ENCODE results near the gene CST9L. TPM values are rescaled to one million over a fixed set of nuclear protein-coding genes. Genes with fewer than 3 reads are reported as not detected.

CST9L gene
- total RNA-seq, 2 experiments from 2014 or later = not detected

DNA sequence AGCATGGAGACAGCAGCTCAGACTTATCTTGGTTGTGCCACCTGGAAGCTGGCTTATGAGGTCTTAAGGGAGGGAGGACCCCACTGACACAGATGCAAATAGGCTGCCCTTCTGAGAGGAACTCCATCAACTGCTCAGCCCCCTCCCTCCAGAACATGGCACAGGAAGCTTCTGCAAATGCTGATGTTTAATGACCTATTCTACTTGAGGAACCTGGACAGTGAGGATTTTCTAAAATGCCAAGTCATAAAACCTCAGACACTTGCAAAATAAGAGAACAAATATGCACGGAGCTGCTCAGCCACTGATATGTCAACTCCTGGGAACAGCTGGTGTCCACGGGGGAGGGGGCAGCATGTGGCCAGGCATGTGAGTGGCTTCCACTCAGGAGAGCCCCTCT lies 34.0 kb upstream of the CST9L start:
- no peak overlapping the region for H3K27ac Mint-ChIP-seq
- ChIA-PET POLR2A (no interaction called here), CTCF (no interaction called here)
- DNase-seq = no peak
- no peak overlapping the region for H3K4me3 Mint-ChIP-seq
- H3K4me1 Mint-ChIP-seq = peaks cover 4% of the 10 kb centered on the region
- H3K27me3 Mint-ChIP-seq = peaks cover 2% of the 10 kb centered on the region
- no peaks in the 10 kb centered on the region for H3K9me3 Mint-ChIP-seq
- no peaks in the 10 kb centered on the region for H3K36me3 Mint-ChIP-seq (ENCODE audit: low read depth)

DNA sequence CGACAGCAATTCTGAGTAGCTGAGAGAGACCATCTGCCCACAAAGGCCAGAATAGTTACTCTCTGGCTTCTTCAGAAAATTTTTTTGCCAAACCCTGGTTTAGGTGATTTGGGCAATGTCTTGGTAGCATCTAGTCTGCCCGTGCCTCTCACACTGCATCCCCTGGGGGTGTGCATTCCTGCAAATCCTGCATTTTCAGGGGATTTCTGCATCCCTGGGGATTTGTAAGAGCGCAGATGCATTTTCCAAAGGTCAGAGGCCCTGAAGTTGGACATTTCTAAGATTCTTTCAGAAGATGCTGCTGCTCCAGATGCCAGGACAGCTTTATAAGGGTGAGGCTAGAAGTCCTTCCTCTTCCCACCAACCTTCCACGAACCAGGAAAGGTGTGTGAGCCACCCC lies 33.4 kb upstream of the CST9L start:
- H3K4me3 Mint-ChIP-seq = no peak overlapping the region
- H3K9me3 Mint-ChIP-seq = no peaks in the 10 kb centered on the region
- H3K36me3 Mint-ChIP-seq (ENCODE audit: low read depth) = no peaks in the 10 kb centered on the region

GRCh38 chr20:23598481-23598880 lies 30.2 kb upstream of the CST9L start:
- H3K9me3 Mint-ChIP-seq = no peaks in the 10 kb centered on the region
- H3K27ac Mint-ChIP-seq = no peak overlapping the region
- DNase-seq = no peak
- ChIA-PET POLR2A (no interaction called here), CTCF (no interaction called here)
- H3K36me3 Mint-ChIP-seq (ENCODE audit: low read depth) = no peaks in the 10 kb centered on the region
- H3K27me3 Mint-ChIP-seq = peaks cover 2% of the 10 kb centered on the region
- H3K4me3 Mint-ChIP-seq = no peak overlapping the region
- H3K4me1 Mint-ChIP-seq = no peaks in the 10 kb centered on the region

More for the DNA sequence above, 33.4 kb upstream of the CST9L start:
- peaks cover 2% of the 10 kb centered on the region for H3K27me3 Mint-ChIP-seq
- no peak for DNase-seq
- CTCF ChIA-PET = interaction anchor here (1.0 to 1.2 kb wide), 2 partner anchors 155 to 160 kb away, joined by 3 read pairs; no protein-coding TSS in a partner anchor
- peaks cover 1% of the 10 kb centered on the region for H3K4me1 Mint-ChIP-seq
- H3K27ac Mint-ChIP-seq = no peak overlapping the region
- POLR2A ChIA-PET = no interaction called here

GRCh38 chr20:23596579-23597250 lies 28.4 kb upstream of the CST9L start:
- Mint-ChIP-seq H3K9me3 (no peaks in the 10 kb centered on the region), H3K27ac (no peak overlapping the region), H3K27me3 (peaks cover 2% of the 10 kb centered on the region), H3K36me3 (ENCODE audit: low read depth) (no peaks in the 10 kb centered on the region), H3K4me3 (no peak overlapping the region), H3K4me1 (no peaks in the 10 kb centered on the region)
- ChIA-PET POLR2A (no interaction called here), CTCF (no interaction called here)
- DNase-seq = no peak

DNA sequence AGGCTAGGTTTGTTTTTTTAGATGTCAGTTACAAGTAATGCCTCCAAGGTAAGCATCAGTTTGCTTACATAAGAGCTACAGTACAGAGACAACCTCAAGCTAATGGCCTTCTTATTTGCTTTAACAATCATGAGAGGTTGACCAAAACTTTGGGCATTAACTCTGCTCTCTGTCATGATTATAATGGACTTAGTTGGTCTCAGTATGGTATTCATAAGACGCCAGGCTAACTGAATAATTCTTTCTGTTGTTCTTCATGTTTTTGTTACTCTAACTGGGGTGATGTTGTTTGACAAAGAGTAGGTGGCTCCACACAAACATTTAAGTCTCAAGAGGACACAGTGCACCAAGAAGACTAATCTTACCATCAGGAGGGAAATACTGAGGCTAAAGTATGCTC lies 27.7 kb upstream of the CST9L start:
- peaks cover 2% of the 10 kb centered on the region for H3K27me3 Mint-ChIP-seq
- no peaks in the 10 kb centered on the region for H3K9me3 Mint-ChIP-seq
- ChIA-PET CTCF (no interaction called here), POLR2A (no interaction called here)
- H3K4me3 Mint-ChIP-seq = no peak overlapping the region
- no peaks in the 10 kb centered on the region for H3K36me3 Mint-ChIP-seq (ENCODE audit: low read depth)
- no peak overlapping the region for H3K27ac Mint-ChIP-seq
- H3K4me1 Mint-ChIP-seq = no peaks in the 10 kb centered on the region
- no peak for DNase-seq

DNA sequence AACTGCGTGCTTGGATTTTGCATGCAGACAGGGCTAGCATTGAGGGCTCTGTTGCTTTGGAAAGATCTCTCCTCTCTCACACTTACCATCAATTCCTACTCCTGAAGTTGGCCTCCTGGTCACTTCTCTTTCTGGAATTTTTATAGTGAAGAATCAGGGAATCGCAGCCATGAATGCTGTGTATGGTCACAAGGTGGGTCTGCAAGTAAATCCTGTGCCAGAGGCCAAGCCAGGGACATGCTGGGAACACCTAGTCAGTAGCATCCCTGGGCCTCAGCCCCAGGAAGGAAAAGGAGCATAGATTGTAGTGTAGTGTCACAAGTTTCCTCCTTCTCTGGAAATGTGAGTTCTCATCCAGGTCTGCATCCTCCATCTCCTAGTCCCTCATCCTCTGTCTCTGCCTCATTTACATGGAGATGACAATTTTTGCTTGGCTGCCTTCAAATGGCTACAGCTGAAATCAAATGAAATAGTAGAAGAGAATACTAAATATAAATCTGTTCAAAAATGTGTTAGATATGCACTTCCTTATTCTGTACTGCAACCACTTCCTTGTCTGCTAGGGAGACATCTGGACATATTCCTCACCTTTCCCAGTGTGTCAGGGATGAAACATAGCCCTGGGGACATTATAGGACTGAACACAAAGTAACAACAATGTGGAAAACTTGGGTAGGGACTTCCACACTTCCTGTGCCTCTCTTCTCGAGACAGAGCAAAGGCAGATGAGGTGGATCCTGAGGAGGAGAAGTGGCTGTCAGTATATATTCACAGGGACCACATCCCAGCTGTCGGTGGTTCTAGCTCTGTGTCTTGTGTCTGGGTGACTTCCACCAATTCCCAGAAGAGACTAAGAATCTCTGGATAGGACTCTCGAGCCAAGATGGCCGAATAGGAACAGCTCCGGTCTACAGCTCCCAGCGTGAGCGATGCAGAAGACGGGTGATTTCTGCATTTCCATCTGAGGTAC lies 20.4 kb upstream of the CST9L start:
- peaks cover 5% of the 10 kb centered on the region for H3K27me3 Mint-ChIP-seq
- no peak overlapping the region for H3K27ac Mint-ChIP-seq
- no peak for DNase-seq
- no peaks in the 10 kb centered on the region for H3K9me3 Mint-ChIP-seq
- ChIA-PET CTCF (no interaction called here), POLR2A (no interaction called here)
- H3K4me3 Mint-ChIP-seq = no peak overlapping the region
- no peaks in the 10 kb centered on the region for H3K36me3 Mint-ChIP-seq (ENCODE audit: low read depth)
- H3K4me1 Mint-ChIP-seq = no peaks in the 10 kb centered on the region

DNA sequence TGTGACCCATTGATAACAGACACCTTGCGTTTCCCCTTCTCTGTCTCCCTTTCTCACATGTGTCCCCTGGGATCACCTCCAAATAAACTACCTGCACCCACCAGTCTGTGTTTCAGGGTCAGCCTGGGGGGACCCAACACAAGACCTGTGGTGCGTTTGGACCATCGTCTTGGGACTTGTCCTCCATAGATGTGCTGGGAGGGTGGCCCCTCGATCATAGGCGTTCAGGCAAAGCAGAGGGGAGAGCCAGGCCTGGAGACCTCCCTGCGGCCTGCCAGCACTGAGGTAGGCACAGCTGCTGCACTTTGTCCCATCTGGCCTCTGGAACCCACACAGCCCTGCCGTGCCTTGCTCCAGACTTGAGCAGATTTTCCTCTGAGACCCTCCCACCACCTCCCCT lies 19.3 kb upstream of the CST9L start:
- ChIA-PET CTCF (no interaction called here), POLR2A (no interaction called here)
- Mint-ChIP-seq H3K27ac (no peak overlapping the region), H3K27me3 (peaks cover 5% of the 10 kb centered on the region), H3K4me1 (no peaks in the 10 kb centered on the region), H3K36me3 (ENCODE audit: low read depth) (no peaks in the 10 kb centered on the region), H3K9me3 (no peaks in the 10 kb centered on the region), H3K4me3 (no peak overlapping the region)
- DNase-seq = no peak

- Mint-ChIP-seq H3K4me1 (no peaks in the 10 kb centered on the region), H3K36me3 (ENCODE audit: low read depth) (no peaks in the 10 kb centered on the region), H3K9me3 (no peaks in the 10 kb centered on the region), H3K4me3 (no peak overlapping the region), H3K27ac (no peak overlapping the region), H3K27me3 (peaks cover 7% of the 10 kb centered on the region)
- ChIA-PET POLR2A (no interaction called here), CTCF (no interaction called here)
- DNase-seq = no peak
Measured at GRCh38 chr20:23586735-23587525, 18.6 kb upstream of the CST9L start.

- Mint-ChIP-seq H3K9me3 (no peaks in the 10 kb centered on the region), H3K27me3 (peaks cover 7% of the 10 kb centered on the region), H3K36me3 (ENCODE audit: low read depth) (no peaks in the 10 kb centered on the region), H3K4me1 (no peaks in the 10 kb centered on the region), H3K4me3 (no peak overlapping the region), H3K27ac (no peak overlapping the region)
- CTCF ChIA-PET = no interaction called here
- DNase-seq = no peak
- POLR2A ChIA-PET = no interaction called here
Measured at GRCh38 chr20:23585808-23586734, 17.8 kb upstream of the CST9L start.

DNA sequence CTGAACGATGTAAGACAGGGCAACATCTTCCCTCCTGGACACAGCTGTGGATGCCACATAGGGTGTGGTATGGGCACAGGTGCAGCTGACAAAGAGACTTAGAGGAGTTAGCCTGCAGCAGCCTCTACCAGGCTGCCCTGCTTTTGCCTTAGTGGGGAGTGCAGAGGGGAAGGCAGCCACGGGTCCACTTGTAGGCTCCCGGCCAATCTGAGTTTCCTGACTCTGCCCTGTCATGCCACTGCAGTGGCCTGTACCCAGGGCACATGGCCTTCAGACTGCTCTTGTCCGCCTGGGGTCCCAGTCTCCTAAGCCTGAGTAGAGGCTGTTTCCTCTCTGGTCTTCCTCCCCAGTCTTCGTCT lies 17.1 kb upstream of the CST9L start:
- CTCF ChIA-PET = no interaction called here
- no peaks in the 10 kb centered on the region for H3K9me3 Mint-ChIP-seq
- peaks cover 7% of the 10 kb centered on the region for H3K27me3 Mint-ChIP-seq

GRCh38 chr20:23584434-23585199 lies 16.3 kb upstream of the CST9L start:
- Mint-ChIP-seq H3K9me3 (no peaks in the 10 kb centered on the region), H3K36me3 (ENCODE audit: low read depth) (no peaks in the 10 kb centered on the region), H3K27ac (no peak overlapping the region), H3K4me1 (no peaks in the 10 kb centered on the region), H3K4me3 (no peak overlapping the region), H3K27me3 (peaks cover 7% of the 10 kb centered on the region)
- no peak for DNase-seq
- CTCF ChIA-PET = no interaction called here
- POLR2A ChIA-PET = no interaction called here

More for the DNA sequence above, 17.1 kb upstream of the CST9L start:
- Mint-ChIP-seq H3K27ac (no peak overlapping the region), H3K4me1 (no peaks in the 10 kb centered on the region), H3K36me3 (ENCODE audit: low read depth) (no peaks in the 10 kb centered on the region), H3K4me3 (no peak overlapping the region)
- POLR2A ChIA-PET = no interaction called here
- DNase-seq = no peak

GRCh38 chr20:23583526-23583925 lies 15.2 kb upstream of the CST9L start:
- H3K27me3 Mint-ChIP-seq = peaks cover 7% of the 10 kb centered on the region
- no peak overlapping the region for H3K4me3 Mint-ChIP-seq
- ChIA-PET POLR2A (no interaction called here), CTCF (no interaction called here)
- H3K4me1 Mint-ChIP-seq = no peaks in the 10 kb centered on the region
- no peak for DNase-seq
- no peaks in the 10 kb centered on the region for H3K9me3 Mint-ChIP-seq
- no peaks in the 10 kb centered on the region for H3K36me3 Mint-ChIP-seq (ENCODE audit: low read depth)
- no peak overlapping the region for H3K27ac Mint-ChIP-seq
